SK-N-DZ (cell line): ENCODE measurements around the gene LRRC40. TPM values are rescaled to one million over a fixed set of nuclear protein-coding genes. Genes with fewer than 3 reads are reported as not detected.
"Not testable (repeated sequence)": the region's sequence is repeated elsewhere in the genome, so short reads cannot be mapped to it uniquely, and the experiment has no call there.

Experiments
- DNase-seq: peaks from one replicate; pipeline ENCODE4 v3.0.0-alpha.2; 2015; ENCODE audit warnings: low spot score
- polyA plus RNA-seq, 2 experiments: library from polyadenylated mRNA; depleted of rRNA; stranded (reverse); fragments of >200 nt; gene quantifications; 2 replicates each; pipeline ENCODE4 v1.2.3, GENCODE V29; 2014

Gene LRRC40
- 51.7 and 53.3 TPM in 2 replicates for polyA plus RNA-seq (2014; cell fraction: cytosol; rRNA removed)
- 32.6 and 40.0 TPM in 2 replicates for polyA plus RNA-seq (2014; cell fraction: nucleus; rRNA removed)

DNA sequence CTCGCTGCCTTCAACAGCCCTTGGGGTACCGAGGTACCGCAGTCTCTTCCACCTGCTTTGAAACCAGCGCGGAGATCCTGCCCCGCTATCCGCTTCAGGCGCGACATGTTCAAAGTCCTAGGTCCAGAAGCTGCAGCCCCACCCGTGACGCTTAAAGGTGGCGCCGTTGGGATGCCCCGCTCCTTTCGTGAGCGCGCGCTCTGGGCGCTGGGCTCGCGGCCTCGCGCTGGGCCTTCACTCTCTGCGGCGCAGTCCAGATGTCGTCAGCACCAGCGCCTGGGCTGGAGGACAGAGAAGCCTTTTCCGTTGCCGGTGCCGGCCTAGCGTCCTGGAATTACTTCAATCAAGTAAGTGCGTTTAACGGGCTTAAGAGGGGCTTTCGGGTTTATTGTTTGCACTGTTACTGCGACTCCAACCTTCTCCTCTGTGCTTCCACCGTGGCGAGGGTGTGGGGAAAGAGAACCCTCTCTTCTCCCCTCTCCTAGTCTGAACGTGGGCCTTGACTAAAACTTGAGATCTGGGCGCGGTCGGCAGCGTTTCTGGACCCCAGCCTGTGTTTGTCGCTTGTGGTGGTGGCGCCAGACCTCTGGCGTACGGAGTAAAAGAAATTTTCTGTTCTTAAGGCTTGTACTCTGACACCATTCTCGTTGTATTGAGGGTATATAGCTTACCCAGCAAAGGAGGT lies at the start of gene LRRC40:
TSS of gene LRRC40 (minus strand) at position 146 of the 685 bp plus-strand sequence. CDS start at position 107, 39 bp downstream.
- peak; percentile 90 for DNase-seq

DNA sequence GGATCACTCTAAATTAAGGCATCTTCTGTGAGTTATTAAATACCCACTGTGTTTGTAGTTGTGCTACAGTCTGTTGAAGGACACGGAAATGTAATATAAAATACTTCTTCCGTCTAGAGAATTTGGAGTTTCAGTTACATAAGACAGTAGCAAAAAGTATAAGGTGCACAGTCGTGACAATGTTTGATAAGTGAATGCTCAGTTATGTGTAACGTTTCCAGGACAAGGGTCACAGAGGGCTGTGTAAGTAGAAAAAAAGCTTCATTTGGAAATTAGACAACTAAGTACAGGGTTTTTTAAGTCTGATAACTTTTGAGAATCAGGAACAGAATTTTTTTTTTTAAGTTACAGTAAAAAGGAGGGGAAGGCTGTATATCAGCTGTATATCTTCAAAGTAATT lies 43.4 kb upstream of the LRRC40 start:
- DNase-seq, result no peak

DNA sequence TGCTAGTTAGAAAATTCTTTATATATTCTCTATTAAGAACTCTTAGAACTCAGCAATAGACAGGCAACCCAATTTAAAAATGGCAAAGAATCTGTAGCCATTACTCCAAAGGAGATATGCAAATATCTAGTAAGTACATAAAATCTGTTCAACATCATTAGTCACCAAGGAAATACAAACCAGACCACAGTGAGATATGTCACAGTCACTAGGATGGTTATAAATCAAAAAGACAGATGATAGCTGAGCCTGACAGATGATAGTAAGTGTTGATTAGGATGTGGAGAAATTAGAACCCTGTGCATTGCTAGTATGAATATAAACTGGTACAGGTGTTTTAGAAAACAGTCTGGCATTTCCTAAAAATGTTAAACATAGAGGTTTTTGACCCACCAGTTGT lies 42.4 kb upstream of the LRRC40 start:
- DNase-seq, result peak; percentile 28

DNA sequence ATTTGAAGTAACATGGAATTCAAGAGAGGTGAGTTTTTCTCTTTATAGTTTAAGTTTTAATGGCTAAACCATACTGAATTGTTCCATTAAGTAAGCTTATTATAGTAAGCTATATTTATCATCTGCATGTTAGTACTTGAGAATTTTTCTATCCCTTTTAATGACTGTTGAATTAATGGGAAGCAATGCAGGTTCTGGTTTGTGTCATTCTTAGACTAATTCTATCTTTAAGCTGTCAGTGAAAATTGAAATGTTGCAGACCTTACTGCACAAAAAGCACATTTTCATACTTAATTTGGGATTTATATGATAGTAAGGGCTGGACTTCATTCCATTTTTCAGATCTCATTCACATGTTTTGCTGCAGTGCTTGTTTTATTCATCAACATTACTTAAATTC lies 41.7 kb upstream of the LRRC40 start:
- peak; percentile 12 for DNase-seq

DNA sequence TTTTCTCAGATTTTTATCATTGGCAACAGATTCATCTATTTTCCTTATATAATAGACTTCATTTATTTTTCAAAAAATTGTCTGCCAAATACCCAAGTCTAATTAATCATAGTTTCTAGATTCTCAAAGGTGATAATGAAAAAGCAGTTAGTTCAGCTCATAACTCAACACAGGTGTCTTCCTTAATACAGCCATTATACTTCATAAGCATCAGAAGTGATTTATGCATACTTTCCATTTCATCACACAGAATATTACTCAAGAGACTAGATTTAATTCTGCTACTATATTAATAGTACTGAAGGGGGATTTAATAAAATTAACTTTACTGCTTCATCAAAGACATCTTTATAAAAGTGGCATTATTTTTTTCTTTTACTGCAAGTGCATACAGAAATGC lies 34.6 kb upstream of the LRRC40 start:
- DNase-seq, result no peak

DNA sequence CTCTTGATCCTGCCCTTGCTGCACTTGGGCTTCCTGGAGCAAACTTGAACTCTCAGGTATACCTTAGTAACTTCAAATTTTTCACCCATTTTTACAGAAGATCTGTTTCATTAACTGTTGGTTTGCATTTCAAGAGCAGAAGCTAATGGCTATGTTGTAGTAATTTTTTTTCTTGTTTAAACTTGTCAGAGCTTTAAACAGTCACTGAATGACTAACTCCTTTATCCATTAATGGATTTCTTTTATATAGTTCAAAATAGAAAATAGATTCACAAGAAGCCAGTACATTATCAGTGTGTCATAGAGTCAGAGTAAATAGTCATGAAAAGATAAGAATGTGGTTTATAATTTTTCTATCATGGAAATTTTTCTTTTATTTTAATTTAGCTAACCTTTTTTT lies 29.4 kb upstream of the LRRC40 start:
- no peak for DNase-seq

DNA sequence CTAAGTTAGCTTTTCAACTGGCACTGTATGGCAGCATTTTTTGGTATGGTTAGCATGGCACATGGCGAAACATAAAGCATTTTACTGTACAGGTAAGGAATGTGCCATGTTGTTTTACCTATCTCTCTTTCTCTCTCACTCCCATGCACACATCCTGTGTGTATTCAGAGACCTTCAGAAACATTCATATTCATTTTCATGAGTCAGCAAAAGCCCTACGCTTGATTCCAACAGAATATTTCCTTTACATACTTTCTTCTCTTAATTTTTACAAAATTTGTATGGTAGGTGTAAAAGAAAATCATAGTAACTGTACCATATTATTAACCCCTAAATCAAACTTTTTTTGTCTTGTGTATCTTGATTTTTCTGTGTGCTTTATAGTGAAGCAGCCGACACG lies 26.1 kb upstream of the LRRC40 start:
- DNase-seq, result no peak

DNA sequence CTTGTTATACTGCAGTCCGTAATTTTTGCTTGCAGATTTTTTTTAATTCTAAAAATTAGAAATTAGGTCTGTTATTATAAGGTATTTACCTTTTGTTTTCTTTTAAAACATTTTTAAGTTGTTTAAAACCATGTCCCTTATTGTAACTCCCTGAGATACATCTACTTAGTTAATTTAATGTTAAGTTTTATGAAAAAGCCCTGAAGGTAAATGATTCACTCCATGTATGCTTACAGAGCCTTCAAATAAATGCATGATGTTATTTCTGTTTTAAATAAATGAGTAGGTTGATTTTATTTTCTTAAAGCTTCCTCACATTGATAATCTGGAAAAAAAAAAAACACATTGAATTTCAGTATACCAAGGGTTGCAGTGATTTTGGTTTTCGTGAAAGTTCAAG lies 23.3 kb upstream of the LRRC40 start:
- DNase-seq, result no peak

DNA sequence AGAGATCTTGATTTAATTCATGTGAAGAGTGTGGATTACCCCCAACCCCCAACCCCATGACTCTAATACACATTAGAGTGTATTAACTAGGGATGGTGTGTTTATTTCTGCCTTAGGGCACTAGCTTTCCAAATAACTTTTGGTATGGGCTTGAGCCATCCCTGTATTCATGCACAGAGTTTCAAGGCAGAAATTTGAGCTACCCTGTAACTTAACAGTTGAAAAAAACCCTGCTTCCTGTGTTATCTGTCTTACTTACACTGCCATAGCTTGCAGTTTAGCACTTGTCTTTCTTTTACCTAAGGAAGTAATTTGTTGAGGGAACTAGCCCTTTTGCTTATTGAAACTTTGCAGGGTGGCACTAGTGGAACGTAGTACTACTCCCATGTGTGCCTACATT lies 22.1 kb upstream of the LRRC40 start:
- no peak for DNase-seq

DNA sequence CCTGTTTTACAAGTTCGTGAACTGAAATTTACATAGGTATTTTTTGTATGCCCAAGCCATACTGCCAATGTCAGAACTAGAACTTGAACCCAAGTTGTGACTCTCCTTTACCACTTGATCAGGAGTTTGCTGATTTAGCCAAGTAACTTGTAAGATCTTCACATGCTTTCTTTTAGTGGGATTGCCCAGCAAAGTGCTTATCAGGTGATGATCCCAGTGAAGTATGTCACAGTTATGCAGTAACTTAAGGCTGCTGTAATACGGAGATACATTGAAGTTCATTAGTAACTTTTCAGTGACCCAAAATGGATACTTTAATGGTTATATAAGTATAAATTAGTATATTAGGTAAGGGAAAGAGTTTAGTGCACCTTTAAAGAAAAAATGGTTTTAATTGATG lies 19.6 kb upstream of the LRRC40 start:
- no peak for DNase-seq

DNA sequence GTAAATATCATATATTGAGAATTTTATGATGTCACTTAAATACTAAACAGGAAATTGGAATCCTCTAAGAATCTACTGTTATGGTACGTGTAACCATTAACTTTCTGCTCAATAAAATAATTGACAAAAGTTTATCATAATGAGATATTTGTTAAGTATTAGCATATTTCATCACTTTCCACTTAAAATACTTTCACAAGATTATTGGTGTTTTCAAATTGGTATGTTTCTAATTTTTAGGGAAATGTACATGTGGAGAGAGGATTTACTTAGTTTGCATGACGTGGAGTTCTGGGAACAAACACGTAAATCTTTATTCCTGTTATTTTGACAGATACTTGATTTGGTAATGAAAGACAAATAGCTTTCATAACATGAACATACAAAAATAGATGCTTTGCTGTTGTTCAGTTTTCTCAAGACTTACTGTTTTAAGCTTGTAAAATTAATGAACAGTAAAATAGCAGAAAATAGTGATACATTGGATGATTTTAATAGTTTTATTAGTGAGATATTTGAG lies 17.4 kb upstream of the LRRC40 start:
- no peak for DNase-seq

DNA sequence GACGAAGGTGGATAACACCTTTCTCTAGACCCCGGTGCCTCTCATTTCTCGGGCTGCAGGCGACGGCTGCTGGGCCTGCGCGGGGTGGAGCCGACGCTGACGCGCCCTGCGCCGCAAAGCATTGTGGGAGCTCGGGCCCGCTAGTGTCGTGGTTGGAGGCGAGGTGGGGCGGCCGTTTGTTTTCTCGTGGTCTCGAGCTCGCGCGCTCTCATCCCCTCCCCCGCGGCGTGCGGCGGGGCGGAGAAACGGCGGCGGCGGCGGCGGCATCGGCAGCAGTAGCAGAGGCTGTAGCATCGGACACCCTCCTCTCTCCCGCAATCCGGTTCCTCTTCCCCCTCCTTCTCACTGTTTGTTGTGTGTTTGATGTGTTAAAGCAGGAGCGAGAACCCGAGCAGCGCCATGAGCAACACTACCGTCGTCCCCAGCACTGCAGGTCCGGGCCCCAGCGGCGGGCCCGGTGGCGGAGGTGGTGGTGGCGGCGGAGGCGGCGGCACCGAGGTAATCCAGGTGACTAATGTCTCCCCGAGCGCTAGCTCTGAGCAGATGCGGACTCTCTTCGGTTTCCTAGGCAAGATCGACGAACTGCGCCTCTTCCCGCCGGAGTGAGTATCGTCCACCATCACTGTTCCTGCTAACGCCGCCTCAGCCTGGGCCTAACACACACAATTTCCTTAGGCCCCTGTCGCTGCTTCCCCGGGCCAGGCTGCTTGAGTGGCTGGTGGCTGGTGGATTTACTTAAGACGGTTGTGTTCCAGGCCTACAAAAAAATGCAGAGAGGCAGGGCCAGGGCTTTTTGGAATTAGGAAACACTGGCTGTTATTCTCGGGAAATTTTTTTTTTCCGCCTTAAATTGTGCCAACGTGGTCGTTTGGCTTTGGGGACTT lies 16.1 kb upstream of the LRRC40 start, which contains the start of gene SRSF11:
TSS of gene SRSF11 (plus strand) at position 143 of the 884 bp plus-strand sequence. CDS start at position 400, 257 bp downstream.
- DNase-seq, result peak; percentile 91

DNA sequence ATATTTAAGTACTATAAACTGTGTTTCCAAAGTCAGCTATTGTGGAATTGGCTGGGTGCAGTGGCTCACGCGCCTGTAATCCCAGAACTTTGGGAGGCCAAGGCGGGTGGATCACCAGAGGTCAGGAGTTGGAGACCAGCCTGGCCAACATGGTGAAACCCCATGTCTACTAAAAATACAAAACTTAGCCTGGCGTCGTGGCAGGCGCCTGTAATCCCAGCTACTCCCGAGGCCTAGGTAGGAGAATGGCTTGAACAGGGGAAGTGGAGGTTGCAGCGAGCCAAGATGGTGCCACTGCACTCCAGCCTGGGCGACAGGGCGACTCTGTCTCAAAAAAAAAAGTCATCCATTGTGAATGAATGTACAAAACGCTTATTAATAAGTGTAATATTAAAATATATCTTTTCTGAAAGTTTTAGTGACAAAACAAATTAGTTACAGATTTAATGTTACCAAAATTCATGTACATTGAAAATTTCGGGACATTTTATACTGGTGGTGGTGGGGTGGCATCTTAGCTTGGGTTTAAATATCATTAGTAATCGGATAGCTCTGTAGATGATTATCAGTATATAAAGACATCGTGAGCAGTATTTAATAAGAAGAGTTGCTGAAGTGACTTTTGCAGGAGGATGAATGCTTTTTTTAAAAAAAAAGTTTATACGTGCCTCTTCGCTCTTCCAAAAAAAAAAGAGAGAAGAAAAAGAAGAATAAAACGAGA lies 15.3 kb upstream of the LRRC40 start:
- peak; percentile 5 for DNase-seq

DNA sequence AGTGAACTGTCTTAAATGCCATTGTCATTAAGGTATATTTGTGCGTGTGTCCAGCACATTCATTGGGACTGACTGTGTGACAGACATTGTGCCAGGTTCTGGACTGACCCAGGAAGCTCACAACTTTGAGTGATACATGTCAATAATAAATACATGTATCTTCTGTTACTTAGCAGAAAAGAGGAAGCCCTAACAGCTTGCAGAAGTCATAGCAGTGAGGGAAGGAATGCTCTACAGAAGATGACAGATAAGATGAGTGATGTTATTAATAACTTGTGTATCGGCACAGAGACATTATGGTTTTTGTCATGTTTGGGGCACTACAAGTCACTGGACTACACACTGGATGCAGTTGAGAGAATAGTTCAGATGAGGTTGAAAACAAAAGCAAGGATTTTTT lies 14.6 kb upstream of the LRRC40 start:
- no peak for DNase-seq

DNA sequence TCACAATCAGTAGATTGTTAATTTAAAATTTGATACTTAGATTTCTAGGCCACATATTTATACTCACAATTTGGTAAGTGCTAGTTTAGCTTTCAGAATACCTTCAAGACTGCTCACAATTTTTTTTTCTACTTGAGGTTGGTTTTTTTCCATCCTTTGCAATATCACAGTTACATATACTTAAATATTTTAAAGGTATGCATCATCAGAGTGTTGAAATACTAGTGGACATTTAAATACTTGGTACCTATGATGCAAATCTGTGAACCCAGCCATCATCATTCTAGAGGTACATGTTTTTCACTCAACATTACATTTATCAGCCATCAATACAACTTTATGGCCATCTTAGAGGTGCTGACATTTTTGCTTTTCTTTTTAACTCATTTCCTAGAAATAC lies 6.2 kb upstream of the LRRC40 start:
- no peak for DNase-seq

DNA sequence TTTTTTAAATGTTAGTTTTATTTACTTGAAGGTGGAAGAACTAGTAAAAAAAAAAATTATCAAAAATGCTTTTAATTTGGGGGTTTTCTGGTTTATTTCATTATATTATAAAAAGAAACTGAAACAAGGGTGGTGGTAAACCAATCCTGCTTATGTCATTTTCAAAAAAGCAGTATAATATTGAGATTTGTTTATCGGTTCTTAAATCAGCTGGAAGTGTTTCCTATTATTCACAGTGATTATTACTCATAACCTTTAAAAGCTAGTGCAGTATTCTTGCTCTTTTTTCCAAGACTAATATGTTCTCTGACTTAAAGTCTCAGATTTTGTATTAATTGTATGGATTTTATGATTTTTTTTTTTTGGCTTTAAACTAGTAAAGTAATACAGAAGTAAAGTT lies 5.4 kb upstream of the LRRC40 start:
- DNase-seq, result no peak

DNA sequence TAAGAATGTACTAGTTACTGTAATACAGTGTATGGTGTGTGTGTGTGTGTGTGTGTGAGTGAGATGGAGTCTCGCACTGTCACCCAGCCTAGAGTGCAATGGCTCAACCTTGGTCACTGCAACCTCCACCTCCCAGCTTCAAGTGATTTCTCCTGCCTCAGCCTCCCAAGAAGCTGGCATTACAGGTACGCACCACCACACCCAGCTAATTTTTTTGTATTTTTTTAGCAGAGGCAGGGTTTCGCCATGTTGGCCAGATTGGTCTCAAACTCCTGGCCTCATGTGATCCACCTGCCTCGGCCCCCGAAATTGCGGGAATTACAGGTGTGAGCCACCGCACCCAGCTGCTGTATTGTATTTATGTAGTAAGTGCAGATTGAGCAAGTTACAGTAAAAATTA lies 2.9 kb upstream of the LRRC40 start:
- DNase-seq, result no peak

DNA sequence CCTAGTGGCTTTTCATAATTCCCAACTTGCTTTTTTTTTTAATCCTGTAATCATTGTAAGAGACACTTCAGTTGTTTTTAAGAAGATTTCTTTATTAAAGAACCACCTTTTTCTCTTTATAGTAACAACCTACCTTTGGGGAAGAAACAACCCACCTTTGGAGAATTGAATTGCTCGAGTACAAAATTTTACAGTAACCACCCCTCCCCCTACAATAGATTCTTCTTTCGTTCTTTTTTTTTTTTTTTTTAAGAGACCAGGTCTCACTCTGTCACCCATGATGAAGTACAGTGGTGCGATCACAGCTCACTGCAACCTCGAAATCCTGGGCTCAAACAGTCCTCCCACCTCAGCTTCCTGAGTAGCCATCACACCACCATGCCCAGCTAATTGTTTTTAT lies 2.1 kb upstream of the LRRC40 start:
- DNase-seq, result no peak

DNA sequence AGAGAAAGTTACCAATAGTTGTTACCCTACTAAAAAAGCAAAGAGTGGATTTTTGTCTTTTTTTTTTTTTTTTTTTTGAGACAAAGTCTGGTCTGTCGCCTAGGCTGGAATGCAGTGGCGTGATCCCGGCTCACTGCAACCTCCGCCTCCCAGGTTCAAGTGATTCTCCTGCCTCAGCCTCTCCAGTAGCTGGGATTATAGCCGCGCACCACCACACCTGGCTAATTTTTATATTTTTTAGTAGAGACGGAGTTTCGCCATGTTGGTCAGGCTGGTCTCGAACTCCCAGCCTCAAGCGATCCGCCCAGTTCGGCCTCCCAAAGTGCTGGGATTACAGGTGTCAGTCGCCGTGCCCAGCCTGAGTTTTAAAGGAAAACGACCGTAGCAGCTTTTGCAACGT lies 1.5 kb upstream of the LRRC40 start:
- not testable (repeated sequence) for DNase-seq

DNA sequence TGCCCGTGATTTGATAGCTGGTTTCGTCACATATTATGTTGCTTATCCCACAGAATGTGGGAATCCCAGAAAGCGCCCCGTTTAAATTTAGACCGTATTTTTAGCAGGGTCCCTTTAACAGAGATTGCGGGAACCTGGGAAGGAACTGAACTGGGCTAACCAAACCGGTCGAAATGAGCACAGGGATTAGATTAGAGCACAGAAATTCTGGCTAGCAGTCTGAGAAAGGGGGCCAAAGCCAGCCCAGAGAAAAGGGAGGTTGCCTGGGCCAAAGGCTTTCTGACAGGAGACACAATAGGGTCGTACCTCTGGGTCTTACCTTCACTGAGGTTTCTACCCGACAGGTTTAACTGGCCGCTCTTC lies 327 bp downstream of the LRRC40 start:
- DNase-seq, result peak; percentile 3

DNA sequence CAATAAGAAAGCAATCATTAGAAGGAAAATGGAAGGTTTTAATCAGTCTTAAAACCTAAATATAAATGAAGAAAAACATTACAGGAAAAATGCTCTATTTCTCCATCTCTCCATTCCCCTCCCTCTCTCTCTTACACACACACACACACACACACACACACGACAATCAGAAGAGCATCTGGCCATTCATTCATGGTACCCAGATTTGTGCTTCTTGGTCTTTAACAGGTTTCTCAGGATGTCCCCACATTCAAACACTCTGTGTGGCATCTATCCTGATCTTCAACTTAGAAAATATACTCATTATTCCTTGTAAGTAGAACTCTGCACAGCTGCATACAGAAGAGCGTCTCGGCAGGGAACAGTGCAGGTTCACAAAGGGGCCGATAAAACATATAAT lies 779 bp downstream of the LRRC40 start:
- no peak for DNase-seq

DNA sequence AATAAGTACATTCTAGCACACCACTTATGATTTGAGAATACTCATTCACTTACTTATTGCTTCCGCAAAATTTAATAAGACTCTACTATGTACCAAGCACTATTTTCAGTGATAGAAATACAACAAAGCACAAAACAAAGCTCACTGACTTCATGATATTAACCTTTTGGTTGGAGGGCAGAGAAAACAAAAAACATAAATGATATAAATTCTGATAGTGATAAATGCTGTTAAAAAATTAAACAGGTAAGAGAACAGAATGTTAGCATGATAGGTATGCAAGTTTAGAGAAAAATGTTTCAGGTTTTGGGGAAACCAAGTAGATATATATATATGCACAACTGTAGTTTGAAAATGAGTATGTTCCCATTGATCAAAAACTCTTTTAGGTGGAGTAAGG lies 1.2 kb downstream of the LRRC40 start:
- DNase-seq, result no peak
